NCI-H2081 treated with DMSO at 0.1 percent for 48 hours (cell line): Measurements from ENCODE around the gene B9D1.

Experiments
- DNase-seq: peaks from one replicate; lab custom pipeline; 2025; lab: John Stamatoyannopoulos, UW

B9D1 gene

DNA sequence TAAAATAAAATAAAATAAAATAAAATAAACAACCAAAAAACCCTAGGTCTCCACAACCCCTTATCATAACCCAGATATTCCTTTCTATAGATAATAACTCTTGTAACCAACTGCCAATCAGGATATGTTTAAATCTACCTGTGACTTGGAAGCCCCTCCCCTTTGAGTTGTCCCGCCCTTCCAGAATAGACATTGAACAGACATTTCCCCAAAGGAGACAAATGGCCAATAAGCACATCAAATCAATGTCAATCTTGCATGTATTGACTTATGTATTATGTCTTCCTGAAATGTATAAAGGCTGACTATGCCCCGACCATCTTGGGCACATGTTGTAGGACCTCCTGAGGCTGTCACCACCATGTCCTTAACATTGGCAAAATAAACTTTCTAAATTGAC lies 14.3 kb upstream of the B9D1 start:
- no peak for DNase-seq

DNA sequence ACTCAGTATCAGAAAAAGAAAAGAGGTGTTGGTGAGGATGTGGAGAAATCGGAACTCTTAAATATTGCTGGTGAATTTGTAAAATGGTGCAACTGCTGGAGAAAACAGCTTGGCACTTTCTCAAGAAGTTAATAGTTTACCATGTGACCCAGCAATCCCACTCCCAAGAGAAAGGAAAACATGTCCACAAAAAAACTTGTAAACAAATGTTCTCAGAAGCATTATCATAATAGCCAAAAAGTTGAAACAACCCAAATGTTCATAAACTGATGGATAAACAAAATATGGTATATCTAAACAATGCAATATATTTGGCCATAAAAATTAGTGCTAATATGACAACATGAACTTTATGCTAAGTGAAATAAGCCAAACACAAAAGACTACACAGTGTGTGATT lies 13.2 kb upstream of the B9D1 start:
- DNase-seq, result no peak

DNA sequence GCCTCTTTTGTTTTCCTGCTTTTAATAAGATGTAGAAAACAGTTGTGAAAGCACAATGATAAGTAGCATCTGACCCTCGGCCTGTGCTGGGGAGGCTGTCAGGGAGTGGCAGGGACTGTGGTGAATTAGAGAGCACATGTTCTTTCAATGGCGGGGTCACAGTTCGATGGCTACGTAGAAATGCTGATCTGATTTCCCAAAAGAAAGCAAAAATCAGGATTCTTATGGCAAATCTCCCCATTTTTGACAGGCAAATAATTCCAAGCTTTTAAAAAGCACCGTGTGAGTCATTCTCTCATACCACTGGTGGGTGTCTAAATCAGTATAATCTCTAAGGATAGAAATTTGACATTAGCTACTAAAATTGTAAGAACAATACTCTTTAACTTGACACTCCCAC lies 11.6 kb upstream of the B9D1 start:
- no peak for DNase-seq

DNA sequence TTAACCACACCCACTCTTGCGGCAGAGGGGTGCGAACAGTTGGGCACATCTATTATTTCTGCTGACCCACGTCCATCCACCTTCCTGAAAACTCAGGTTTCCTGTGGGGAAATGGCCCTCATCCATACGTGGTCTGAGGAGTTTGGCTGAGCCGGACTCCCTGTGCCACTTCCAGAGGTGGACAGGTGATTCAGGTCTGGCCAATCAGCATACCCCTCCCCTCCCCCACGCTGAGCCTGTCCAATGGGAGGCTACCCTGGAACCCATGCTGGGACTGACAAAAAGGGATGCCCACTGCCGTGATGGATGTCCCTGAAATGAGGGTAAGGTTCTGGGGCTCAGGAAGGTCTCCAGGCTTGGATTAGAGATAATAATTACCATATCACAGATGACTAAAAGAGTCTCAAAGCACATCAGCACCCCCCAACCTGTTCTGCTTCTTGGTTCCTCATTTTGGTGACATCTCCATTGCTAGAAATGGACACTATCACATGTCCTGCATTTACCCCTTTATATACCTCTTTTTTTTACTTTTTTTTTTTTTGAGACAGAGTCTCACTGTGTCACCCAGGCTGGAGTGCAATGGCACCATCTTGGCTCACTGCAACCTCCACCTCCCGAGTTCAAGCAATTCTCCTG lies 10.5 kb upstream of the B9D1 start:
- DNase-seq, result no peak

DNA sequence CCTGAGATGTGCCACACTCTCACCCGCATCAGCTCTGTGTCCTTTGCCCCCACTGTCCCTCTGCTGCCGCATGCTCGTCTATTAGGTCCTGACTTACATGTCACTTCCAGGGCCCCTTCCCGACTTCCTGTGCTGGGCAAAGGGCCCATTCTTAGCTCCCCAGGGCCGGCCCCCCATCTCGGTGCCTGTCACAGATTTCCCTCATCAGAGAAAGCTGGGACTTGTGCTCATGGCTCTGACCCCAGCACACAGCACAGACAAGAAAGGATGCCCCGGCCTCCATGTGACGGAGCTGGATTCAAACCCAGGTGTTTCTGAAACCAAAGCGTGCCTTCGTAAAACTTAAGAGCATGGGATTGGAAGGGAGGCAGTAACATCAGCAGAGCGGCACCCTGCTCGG lies 9.9 kb upstream of the B9D1 start:
- no peak for DNase-seq

DNA sequence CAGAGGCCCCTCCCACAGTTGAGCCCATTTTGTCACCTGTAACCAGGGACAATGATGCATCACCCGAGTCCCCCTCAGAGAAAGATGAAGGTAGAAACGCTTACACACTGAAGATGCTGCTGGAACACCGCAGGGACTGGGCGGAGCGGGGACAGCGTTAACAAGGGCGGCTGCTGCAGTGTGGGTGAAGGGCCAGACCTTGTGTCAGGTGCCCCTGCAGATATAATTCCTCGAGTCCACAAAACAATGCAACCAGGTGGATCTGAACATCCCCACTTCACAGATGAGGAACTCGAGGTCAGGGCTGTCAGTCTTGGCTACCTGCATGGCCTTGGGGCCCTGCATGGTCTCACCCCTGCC lies 9.5 kb upstream of the B9D1 start:
- no peak for DNase-seq

DNA sequence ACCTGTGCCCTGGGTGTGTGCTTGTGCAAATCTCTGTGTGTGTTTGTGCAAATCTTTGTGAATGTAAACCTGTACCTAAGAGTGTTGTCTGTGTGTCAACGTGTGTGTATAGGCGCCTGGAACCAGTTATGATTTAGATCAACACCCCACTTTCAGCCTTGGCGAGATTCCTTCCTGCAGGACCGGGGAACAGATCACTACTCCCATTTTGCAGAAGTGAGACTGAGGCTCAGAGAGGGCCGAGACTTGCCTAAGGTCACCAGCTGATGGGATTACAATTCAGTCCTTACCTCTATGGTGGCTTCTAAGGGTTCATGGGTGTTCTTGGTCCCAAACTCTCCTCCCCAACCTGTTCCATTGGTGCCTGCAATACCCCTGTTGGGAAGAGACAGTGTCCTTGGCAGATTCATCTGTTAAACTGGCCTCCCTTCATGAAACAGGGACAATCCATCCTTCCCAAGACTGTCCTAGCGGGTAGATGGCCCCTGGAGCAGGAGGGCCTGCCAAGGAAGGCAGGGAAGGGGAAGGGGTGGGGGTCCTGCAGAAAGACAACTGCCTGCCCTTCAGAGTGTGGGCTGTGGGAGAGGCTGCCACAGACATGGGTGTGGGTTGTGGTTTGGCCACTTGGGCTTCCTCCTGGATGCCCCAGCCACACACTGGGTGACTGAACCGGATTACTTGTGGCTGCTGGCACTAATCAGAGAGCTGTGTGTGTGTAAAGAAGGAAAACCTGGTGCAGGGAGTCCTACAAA lies 8.9 kb upstream of the B9D1 start:
- DNase-seq, result no peak

DNA sequence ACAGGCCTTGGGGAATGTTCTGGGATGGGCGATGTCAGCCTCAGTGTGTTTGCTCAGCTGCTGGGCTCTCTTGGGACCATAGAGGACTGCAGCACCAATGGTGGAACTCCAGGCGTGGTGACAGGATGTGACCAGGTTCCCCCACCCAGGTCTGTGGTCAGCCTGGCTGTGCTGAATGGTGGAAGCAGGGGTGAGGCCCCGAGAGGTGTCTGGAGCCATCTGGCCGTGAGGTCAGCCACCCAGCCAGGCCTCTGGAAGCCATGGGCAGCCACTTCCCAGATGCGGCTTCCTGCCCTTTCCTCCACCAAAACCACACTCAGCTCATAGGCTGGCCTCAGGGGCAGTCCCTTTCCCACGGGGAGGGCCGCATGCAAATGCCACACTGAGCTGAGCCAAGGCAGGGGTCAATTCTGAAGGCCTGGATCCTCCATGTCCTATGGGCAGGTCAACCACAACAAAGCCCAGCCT lies 8.0 kb upstream of the B9D1 start:
- no peak for DNase-seq

DNA sequence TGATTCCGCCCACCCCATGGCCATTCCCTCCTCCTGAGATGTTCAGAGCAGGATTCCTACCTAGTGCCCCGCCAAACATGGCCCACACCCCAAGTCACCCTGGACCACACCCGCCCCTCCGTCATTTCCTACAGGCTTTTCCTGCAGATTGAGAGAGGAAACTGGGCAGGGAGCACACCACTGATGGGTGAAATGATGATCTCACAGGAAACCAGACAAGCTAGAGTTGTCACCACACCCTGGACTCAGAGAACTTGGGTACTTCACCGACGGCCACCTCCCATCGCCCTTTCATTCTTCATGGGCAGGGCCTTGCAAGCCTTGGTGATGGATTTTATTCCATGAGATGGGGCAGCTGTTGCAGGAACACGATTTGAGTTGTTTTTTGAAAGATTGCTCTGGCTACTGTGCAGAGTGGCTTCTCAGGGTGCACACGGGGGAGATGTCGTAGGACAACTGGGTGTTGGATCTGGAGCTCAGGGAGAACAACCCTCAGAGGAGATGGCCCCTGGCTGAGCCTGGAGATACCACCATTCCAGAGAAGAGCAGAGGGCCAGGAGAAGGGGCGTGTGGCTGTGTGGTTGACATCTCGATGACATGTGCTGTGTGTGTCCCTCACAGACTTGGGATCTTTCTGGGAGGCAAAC lies 7.4 kb upstream of the B9D1 start:
- DNase-seq, result no peak

DNA sequence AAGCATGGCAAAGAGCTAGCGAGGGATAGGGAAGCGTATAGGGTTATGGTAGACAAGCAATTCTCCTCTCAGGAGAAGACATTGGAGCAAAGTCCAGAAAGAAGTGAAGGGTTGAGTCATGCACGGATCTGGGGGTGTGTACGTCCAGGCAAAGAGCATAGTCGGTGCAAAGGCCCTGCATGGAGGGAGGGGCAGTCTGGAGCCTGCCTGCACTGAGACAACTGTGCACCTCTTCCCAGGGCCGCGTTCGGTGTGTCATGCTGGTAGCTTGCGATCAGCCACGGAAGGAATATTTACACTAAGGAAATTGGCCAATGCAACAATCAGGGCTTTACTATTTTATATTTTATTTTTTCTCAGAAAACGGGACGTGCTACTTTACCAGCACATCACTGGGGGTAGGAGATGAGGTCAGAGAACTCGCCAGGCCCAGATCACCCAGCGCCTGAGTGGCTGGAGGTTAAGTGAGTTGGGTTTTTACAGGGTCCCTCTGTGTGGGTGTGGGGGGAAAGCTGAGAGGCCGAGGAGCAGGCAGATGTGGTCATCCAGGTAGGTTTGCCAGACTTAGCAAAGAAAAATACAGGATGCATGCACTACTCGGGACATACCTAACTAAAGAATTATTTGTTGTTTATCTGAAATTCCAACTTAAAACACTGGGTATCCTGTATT lies 6.7 kb upstream of the B9D1 start:
- DNase-seq, result no peak

DNA sequence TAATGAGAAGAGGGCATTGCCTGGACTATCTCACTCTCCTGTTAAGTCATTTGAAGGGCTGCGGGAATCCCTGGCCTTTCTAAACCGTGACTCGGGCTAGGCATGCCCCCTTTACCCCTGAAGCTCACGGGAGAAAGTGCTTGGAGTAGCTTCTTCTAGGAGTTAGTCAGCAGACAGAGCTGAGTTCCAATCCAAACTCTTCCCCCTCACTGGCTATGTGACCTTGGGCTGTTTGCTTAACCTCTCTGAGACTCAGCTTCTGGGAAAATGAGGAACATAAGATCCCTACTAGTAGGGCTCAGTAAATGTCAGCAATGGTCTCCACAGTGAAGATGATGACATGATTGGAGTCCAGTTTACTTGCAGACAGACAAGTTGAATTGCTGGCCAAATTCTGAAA lies 5.7 kb upstream of the B9D1 start:
- no peak for DNase-seq

DNA sequence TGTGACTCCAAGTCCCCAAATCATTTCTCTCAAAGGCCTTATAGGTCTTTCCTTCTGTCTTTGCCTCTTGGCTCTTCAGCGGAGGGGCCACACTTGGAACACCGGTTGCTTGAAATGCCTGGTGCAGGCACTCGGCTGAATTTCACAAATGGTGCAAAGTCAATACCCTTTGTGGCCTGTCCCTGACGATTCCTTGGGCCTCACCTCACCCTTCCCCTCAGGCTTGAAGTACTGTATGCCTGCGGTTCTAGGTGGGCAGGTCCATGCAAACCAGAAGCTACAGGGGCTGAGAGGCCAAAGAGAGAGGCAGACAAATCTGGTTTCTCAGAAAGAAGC lies 4.1 kb upstream of the B9D1 start:
- no peak for DNase-seq

DNA sequence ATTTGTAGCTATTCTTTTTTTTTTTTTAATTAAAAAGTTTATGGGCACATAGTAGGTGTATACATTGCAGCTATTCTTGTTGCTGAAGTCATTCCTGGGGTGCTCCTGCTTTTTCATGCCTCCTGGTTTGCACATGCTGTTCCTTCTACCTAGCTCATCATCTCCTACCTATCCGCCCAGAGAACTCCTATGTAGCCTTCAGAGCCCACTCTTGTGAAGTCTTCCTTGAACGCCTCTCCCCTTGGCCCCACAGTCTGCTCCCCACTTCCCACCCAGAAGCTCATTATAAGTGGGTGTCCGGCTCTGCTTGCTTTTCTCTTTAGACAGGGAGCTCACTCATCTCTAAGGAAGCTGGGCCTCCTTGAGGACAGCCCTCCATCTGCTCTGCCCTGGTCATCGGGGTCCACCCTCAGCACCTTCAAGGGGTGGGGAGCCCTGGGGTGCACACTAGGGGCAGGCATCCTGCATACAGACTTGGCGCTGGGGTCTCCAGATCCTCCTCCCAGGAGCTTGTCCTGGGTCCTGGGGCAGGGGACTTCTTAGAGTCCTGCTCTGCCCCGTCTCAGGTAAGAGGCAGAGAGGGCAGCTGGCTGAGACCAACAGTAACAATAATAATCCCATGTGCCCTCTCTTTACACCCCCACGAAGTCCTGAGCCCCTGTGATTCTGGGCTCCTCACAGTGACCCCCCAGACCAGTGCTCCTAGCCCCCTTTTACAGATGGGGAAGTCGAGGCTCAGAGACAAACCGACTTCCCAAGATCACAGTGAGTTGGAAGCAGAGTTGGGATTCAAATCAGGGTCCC lies 3.5 kb upstream of the B9D1 start:
- DNase-seq, result no peak

DNA sequence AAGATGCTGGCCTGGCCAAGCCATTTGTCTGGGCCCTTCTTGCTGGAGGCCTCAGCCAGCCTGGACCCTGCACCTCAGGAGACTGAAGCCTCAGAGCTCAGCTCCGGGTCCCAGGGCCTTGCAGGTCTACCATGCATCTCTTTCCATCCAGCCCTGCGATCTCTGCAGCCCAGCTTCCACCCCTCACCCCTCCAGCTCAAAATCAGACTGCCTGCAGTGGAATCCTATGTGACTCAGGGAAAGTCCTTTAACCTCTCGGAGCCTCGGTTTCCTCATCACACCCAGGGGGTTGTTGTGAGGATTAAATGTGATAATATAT lies 2.9 kb upstream of the B9D1 start:
- no peak for DNase-seq

DNA sequence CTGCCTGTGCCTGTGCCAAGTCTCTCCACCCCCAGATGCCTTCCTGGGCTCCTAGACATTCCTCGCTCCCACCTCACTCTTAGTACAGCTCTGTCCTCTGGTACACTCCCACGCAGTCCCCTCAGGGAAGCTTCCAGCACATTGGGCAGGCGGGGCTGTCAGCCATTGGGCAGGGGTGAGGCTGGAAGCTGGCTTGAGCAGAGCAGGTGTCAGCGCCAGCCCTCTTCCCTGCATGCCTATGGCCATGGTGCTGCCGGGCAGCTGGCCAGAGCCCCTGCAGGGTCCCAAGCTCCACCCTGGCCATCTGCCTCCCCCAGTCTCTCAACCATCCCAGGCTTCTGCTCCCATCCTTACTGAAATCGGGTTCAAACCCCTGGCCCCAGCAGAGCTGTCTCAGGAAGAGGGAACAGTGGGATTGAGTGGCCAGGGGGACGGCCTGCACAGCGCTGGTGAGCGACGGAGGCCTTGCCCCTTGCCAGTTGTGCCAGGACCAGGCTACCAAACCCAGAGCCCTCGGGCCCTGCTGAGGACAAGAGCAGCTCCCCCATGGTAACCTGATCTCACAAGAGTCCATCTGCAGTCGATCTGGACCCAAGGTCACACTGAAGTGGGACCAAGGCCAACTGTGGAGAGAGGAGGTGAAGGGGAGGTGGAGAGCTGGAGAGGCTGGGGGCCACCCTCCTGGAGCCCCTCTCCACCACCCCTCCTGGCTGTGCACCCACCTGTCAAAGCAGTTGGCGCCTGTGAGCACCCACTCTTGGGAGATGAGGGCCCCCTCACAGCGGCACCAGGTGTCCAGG lies 2.4 kb upstream of the B9D1 start:
- DNase-seq, result no peak

DNA sequence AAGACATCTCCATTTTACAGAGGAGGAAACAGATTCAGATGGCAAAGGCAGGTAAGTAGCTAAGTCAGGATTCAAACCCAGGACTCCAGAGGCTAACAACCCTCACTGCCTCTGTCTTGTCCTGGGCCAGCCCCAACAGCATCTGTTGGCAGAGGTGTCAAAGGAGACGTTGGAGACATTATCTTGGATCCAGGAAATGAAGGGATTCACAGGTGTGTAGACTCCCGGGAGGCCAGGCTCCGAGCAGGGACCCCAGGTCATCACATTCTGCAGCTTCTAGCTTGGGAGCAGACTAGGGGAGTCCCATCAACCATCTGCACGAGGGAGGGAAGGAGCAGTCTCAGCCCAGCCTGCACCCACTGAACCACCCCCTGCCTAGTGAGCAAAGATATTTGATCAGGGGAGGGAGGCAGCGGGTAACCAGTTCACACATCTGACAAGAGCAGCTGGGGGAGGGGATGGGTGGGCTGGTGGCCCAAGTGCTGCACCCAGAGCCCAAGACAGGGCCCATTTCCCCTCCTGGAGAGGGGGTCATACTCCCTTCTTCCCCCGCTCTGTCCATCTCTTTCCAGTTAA lies 1.0 kb upstream of the B9D1 start:
- DNase-seq, result no peak

DNA sequence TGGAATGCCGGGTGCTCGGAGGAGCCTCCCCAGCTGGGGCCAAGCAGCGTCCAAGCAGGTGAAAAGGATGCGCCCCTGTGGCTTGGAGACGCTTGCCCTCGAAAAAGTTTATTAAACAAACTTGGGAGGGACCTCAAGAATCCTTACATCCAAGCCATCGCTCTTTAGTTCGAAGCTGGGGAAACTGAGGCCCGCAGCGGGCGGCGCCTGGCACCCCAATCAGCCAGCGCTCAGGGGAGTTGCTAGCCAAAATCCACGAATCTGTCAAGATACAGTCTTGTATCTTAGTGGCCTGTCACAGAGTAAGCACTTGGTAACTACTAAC lies 553 bp upstream of the B9D1 start:
- no peak for DNase-seq

DNA sequence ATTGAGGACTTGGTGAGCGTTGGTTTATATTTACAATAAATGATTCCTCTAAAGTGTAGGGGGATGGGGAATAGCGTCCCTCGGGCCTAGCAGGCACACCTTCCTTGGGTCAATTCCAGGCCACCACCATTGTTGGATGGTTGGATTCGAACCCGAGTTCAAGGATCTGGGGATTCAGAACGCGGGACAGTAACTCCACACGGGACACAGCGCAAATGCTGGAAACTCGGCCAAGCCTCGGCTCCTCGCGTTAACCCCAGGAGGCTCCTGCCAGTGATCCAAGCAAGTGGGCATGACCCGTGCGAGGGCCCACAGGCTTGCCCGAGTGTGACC lies 613 bp downstream of the B9D1 start:
- DNase-seq, result no peak

DNA sequence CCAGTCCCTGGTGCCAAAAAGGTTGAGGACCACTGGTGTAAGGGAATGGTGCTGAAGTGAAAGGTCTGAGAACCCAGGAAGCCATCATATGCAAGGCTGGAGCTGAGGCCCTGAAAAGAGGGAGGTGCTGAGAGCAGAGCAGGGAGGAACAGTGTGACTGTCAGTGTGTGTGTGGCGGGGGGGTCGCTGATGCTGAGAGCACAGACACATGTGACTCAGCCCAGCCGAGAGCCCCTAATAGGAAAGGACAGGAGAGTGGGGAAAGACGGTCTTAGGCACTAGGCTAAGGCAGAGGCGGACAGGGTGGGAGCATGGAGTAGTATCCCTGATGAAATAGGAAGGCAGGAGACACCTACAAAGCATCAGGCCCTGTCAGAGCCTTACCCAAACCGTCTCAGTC lies 1.2 kb downstream of the B9D1 start:
- no peak for DNase-seq

DNA sequence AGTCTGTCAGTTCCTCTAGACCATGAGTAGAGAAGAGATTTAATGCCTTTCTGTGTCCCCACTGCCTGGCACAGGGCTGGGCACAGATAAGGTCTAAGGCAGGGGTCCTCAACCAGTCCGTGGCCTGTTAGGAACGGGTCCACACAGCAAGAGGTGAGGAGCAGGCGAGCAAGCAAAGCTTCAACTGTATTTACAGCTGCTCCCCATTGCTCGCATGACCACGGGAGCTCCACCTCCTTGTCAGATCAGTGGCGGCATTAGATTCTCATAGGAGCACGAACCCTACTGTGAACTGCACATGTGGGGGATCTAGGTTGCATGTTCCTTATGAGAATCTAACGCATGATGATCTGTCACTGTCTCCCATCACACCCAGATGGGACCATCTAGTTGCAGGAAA lies 1.8 kb downstream of the B9D1 start:
- DNase-seq, result no peak

DNA sequence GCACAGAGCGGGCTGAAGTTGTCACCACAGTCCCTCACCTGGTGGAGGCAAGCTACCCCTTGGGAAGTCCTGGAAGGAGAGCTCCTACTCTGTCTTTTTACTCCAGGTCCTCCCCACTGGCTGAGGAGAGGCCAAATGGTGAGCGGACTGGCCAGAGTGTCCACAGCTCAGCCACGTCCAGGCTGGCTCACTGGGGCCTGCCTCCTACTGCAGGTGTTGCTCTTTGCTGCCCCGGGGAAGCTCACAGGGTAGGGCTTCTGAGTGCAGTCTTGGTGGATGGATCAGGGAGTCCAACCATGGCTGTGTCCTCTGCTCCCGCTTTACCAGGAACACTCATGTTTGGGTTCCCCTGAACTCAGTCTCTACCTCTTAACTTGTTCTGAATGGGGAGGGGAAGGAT lies 2.7 kb downstream of the B9D1 start:
- no peak for DNase-seq

DNA sequence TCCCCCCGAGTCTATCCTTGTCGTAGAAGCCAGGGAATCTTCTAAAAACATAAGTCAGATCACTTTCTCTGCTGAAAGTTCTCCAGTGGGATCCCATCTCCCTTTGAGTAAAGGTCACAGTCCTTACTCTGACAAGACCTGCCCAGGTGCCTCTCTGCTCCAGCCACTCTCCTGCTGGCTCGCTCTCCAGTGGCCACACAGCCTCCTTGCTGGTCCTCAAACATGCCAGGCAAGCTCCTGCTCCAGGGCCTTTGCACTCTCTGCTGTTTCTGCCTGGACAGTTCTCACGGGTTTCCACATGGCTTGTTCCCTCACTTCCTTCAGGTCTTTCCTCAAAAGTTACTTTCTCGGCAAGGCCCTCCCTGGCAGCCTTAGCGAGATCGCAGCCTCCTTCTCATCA lies 3.4 kb downstream of the B9D1 start:
- no peak for DNase-seq
